ENCODE data around the gene ASB1.

Gene ASB1

DNA sequence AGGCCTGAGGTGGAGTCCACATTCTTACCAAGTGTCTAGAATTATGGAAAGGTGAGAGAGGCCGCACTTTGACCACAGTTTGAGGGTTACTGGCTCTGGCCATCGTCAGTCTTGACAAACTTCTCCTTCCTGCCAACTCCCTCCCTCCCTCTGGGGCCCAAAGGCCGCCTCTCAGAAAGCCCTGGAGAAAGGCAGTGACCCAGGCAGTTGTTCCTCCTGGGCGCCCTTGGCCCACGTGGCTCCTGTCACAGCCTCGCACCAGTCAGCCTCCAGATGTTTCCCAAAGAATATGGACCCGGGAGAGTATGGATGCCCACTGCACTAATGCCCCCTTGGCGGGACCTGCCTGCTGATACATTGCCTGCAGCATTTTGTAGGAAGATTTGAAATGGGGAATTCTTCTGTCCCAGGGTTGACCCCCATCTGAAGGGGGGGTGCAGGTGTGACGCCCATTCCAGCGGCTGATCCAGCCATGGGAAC lies 61.7 kb downstream of the ASB1 start:
- Mint-ChIP-seq H3K4me3 (no peak overlapping the region), H3K27ac (no peak overlapping the region), H3K9me3 (no peaks in the 10 kb centered on the region), H3K36me3 (no peaks in the 10 kb centered on the region), H3K4me1 (peaks cover 17% of the 10 kb centered on the region), H3K27me3 (peaks cover 6% of the 10 kb centered on the region)
- CTCF ChIA-PET: interaction anchor here (1.5 kb wide), 1 partner anchor 12 kb away, joined by 3 read pairs; no protein-coding TSS in a partner anchor
- DNase-seq: no peak

DNA sequence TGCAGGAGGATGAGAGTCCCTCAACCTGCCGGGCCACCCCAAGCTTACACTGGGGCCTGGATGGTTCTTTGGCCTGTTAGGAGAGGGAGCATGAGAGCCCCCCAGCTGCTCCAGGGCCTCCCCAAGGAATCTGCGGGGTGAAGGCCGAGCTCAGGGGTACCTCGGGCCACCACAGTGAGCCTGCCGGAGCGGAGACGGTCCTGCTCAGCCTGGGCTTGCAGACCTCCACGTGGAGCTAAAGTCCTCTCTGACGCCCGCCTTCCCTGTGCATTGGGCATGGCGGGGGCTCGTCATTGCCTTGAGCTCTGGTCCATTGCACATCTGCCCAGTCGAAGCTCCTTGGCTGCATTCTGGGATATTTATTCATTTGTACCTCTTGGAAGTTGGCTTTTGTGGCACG lies 62.7 kb downstream of the ASB1 start:
- peaks cover 27% of the 10 kb centered on the region for H3K4me1 Mint-ChIP-seq
- H3K36me3 Mint-ChIP-seq: no peaks in the 10 kb centered on the region
- H3K27ac Mint-ChIP-seq: no peak overlapping the region
- no peak overlapping the region for H3K4me3 Mint-ChIP-seq
- H3K27me3 Mint-ChIP-seq: peaks cover 6% of the 10 kb centered on the region
- no peak for DNase-seq
- CTCF ChIA-PET: interaction anchor here (1.5 to 1.7 kb wide), 2 partner anchors 11 to 23 kb away, joined by 3 to 4 read pairs; no protein-coding TSS in a partner anchor
- H3K9me3 Mint-ChIP-seq: no peaks in the 10 kb centered on the region

DNA sequence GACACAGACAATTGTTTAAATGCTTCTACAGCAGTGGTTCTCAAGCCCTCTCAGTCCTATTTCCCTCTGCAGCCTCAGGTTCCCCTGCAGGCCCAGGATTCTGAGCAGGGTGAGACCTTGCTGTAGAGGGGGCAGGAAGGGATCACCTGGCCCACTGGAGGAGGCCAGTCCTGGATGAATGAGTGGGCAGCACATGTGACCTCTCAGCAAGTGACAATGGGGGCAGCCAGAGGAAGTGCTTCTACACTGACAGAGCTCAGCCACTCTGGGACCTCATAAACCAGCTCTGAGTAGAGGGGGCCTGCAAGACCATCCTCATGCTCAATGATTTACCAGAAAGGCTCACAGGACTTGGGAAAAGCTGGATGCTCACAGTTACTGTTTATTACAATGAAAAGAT lies 63.2 kb downstream of the ASB1 start:
- H3K9me3 Mint-ChIP-seq: no peaks in the 10 kb centered on the region
- H3K27ac Mint-ChIP-seq: no peak overlapping the region
- H3K36me3 Mint-ChIP-seq: no peaks in the 10 kb centered on the region
- H3K4me1 Mint-ChIP-seq: peaks cover 32% of the 10 kb centered on the region
- no peak overlapping the region for H3K4me3 Mint-ChIP-seq
- no peak for DNase-seq
- CTCF ChIA-PET: interaction anchor here (1.5 to 1.7 kb wide), 2 partner anchors 11 to 23 kb away, joined by 3 to 4 read pairs; no protein-coding TSS in a partner anchor
- H3K27me3 Mint-ChIP-seq: peaks cover 6% of the 10 kb centered on the region

DNA sequence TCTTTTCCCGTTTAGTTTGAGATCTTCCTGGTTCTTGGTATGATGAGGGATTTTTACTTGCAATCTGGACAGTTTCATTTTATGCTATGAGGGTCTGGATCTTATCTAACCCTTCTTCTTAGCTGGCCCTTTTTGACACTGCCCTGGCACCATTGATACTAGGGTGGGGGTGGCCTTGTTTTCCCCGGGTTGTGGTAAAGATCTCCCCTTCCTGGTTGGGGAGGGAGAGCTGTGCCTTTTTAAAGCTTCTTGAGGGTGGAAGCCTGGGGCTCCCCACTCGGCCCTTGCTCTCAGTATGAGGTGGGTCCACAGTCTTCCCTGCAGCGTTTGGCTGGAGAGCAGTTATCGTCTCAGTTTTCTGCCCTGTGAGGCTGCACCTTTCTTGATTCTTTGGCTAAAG lies 66.1 kb downstream of the ASB1 start:
- Mint-ChIP-seq H3K27me3 (peaks cover 12% of the 10 kb centered on the region), H3K4me1 (peaks cover 39% of the 10 kb centered on the region), H3K4me3 (no peak overlapping the region), H3K36me3 (no peaks in the 10 kb centered on the region), H3K9me3 (no peaks in the 10 kb centered on the region), H3K27ac (peak overlapping the region; percentile 9)
- no peak for DNase-seq
- CTCF ChIA-PET: no interaction called here

DNA sequence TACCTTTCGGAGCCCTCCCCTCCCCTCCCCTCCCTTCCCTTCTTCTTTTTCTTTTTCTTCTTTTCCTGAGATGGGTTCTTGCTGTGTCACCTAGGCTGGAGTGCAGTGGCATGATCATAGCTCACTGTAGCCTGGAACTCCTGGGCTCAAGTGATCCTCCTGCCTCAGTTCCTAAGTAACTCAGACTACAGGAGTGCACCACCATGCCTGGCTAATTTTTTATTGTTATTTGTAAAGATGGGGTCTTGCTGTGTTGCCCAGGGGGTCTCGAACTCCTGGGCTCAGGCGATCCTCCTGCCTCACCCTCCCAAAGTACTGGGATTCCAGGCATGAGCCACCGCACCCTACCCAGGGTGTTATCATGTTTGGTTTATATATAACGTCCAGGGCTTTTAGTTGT lies 66.7 kb downstream of the ASB1 start:
- Mint-ChIP-seq H3K36me3 (no peaks in the 10 kb centered on the region), H3K9me3 (no peaks in the 10 kb centered on the region), H3K27me3 (peaks cover 12% of the 10 kb centered on the region), H3K27ac (peak overlapping the region; percentile 86), H3K4me1 (peaks cover 39% of the 10 kb centered on the region), H3K4me3 (no peak overlapping the region)
- no peak for DNase-seq
- CTCF ChIA-PET: interaction anchor here (1.4 kb wide), 2 partner anchors 123 to 136 kb away, joined by 3 to 4 read pairs; no protein-coding TSS in a partner anchor

DNA sequence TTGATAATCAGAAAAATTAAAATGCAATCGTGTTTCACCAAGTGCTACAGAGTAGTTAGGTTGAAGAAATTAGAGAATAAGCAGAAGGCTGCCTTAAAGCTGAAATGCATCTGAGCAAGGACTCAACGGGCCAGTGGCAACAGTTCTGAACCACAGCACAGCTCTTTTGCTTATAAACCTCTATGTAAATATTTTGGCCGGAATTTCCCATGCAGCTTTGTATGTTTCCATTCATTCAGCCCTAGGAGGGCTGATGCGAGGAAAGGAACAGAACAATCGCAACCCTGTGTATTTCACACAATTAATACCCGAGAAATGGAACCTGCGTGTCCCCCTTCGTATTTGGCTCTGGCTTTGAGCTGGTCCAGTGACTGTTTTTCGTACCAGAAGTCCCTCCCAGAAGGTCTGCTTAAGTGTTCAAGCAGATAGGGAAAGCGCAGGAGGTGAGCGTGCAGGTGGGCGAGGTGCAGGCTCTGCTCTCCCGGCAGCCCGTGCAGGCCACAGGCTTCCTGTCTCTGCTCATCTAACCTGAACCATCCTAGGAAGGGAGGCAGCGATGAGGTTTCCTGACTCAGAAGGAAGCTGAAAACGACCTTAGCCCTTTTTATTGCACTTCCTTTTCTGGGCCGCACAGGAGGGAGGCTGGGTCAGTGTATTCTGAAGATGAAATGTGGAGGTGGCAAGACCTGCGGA lies 67.3 kb downstream of the ASB1 start:
- peaks cover 39% of the 10 kb centered on the region for H3K4me1 Mint-ChIP-seq
- peaks cover 12% of the 10 kb centered on the region for H3K27me3 Mint-ChIP-seq
- H3K4me3 Mint-ChIP-seq: peak overlapping the region; percentile 40
- peak overlapping the region; percentile 86 for H3K27ac Mint-ChIP-seq
- CTCF ChIA-PET: interaction anchor here (1.4 kb wide), 2 partner anchors 123 to 137 kb away, joined by 3 to 4 read pairs; no protein-coding TSS in a partner anchor
- peak; percentile 65 for DNase-seq
- H3K36me3 Mint-ChIP-seq: no peaks in the 10 kb centered on the region
- no peaks in the 10 kb centered on the region for H3K9me3 Mint-ChIP-seq

GRCh38 chr2:238494573-238494961 lies 67.8 kb downstream of the ASB1 start:
- no peaks in the 10 kb centered on the region for H3K36me3 Mint-ChIP-seq
- peaks cover 12% of the 10 kb centered on the region for H3K27me3 Mint-ChIP-seq
- H3K4me3 Mint-ChIP-seq: peak overlapping the region; percentile 40
- no peak for DNase-seq
- peaks cover 39% of the 10 kb centered on the region for H3K4me1 Mint-ChIP-seq
- CTCF ChIA-PET: interaction anchor here (1.4 kb wide), 2 partner anchors 124 to 137 kb away, joined by 3 to 4 read pairs; no protein-coding TSS in a partner anchor
- no peaks in the 10 kb centered on the region for H3K9me3 Mint-ChIP-seq
- H3K27ac Mint-ChIP-seq: peak overlapping the region; percentile 86

GRCh38 chr2:238495422-238495821 lies 68.7 kb downstream of the ASB1 start:
- CTCF ChIA-PET: no interaction called here
- peak overlapping the region; percentile 71 for H3K27ac Mint-ChIP-seq
- H3K27me3 Mint-ChIP-seq: peaks cover 12% of the 10 kb centered on the region
- no peaks in the 10 kb centered on the region for H3K36me3 Mint-ChIP-seq
- peaks cover 39% of the 10 kb centered on the region for H3K4me1 Mint-ChIP-seq
- no peak for DNase-seq
- no peaks in the 10 kb centered on the region for H3K9me3 Mint-ChIP-seq
- H3K4me3 Mint-ChIP-seq: no peak overlapping the region

DNA sequence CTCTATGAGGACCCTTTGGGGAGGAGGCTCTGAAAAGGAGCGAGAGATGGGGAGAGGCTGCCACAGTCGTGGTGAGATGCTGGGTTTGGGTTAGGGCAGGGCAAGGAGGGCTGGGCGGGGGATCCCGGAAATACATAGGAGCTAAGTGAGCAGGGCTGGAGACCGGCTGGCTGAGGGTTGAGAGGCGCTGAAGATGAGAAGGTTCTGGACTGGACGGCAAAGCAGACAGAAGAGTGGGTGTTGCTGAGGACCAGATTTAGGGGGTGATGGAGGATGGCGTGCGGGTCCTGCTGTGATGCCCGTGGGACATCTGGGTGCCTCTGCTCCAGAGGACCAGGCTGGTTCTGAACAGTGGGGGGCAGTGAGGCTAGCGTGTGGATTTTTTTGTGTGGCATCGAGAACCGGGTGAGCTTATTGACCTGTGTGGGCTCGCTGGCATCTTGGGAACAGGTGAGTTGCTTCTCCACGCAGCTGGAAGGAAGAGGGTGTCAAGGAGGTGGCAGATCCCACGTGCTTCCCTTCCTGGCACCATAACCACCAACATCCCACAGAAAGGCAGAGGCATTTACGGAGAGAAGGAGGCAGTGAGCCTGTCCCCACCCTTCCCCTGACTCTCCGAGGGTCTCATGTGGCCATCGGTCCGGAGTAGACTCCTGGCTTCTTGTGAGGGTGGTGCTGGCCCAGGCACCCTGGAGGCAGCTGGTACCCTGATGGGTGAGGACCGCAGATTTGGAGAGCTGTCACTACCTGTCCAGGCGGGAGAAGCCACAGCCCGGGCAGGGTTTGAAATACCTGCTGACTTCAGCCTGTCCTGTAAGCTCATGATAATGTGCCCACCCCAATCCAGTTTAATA lies 70.3 kb downstream of the ASB1 start:
- DNase-seq: no peak
- peaks cover 36% of the 10 kb centered on the region for H3K4me1 Mint-ChIP-seq
- CTCF ChIA-PET: interaction anchor here (2.2 kb wide), 1 partner anchor 16 kb away, joined by 9 read pairs; no protein-coding TSS in a partner anchor
- H3K9me3 Mint-ChIP-seq: no peaks in the 10 kb centered on the region
- no peak overlapping the region for H3K27ac Mint-ChIP-seq
- no peak overlapping the region for H3K4me3 Mint-ChIP-seq
- H3K27me3 Mint-ChIP-seq: peaks cover 6% of the 10 kb centered on the region
- H3K36me3 Mint-ChIP-seq: no peaks in the 10 kb centered on the region

DNA sequence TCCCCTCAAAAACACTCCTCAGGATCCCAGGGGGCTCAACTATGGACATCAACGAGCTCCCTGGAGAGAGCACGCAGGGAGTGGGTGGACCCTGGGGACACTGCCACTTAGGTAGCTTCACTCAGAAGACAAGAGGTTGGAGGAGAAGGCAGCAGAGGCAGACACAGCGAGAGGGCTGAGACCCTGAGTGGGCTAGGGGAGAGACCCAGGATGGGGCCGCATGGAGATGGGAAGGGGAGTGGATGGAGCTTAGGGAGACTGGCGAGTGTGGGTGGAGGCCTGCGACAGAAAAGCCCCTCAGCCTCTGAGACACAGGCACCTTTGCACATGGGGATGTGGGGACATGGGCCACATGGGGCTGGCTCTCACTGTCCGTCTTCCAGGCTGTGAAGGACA lies 70.9 kb downstream of the ASB1 start:
- H3K4me3 Mint-ChIP-seq: no peak overlapping the region
- H3K27me3 Mint-ChIP-seq: peaks cover 6% of the 10 kb centered on the region
- H3K27ac Mint-ChIP-seq: peak overlapping the region; percentile 56
- peaks cover 30% of the 10 kb centered on the region for H3K4me1 Mint-ChIP-seq
- H3K9me3 Mint-ChIP-seq: no peaks in the 10 kb centered on the region
- CTCF ChIA-PET: interaction anchor here (2.2 kb wide), 1 partner anchor 15 kb away, joined by 9 read pairs; no protein-coding TSS in a partner anchor
- no peaks in the 10 kb centered on the region for H3K36me3 Mint-ChIP-seq
- DNase-seq: no peak

GRCh38 chr2:238498188-238498587 lies 71.5 kb downstream of the ASB1 start:
- CTCF ChIA-PET: interaction anchor here (2.2 kb wide), 1 partner anchor 15 kb away, joined by 9 read pairs; no protein-coding TSS in a partner anchor
- DNase-seq: no peak
- Mint-ChIP-seq H3K4me3 (no peak overlapping the region), H3K9me3 (no peaks in the 10 kb centered on the region), H3K27me3 (peaks cover 6% of the 10 kb centered on the region), H3K4me1 (peaks cover 24% of the 10 kb centered on the region), H3K36me3 (no peaks in the 10 kb centered on the region), H3K27ac (no peak overlapping the region)

GRCh38 chr2:238498691-238499295 lies 72.1 kb downstream of the ASB1 start:
- H3K4me3 Mint-ChIP-seq: no peak overlapping the region
- no peak for DNase-seq
- H3K27ac Mint-ChIP-seq: no peak overlapping the region
- H3K4me1 Mint-ChIP-seq: peaks cover 18% of the 10 kb centered on the region
- peaks cover 6% of the 10 kb centered on the region for H3K27me3 Mint-ChIP-seq
- H3K36me3 Mint-ChIP-seq: no peaks in the 10 kb centered on the region
- H3K9me3 Mint-ChIP-seq: no peaks in the 10 kb centered on the region
- CTCF ChIA-PET: interaction anchor here (0.7 to 2.2 kb wide), 2 partner anchors 14 to 128 kb away, joined by 3 to 9 read pairs; no protein-coding TSS in a partner anchor

GRCh38 chr2:238499731-238500580 lies 73.2 kb downstream of the ASB1 start:
- DNase-seq: no peak

More at GRCh38 chr2:238499731-238500580, 73.2 kb downstream of the ASB1 start:
- Mint-ChIP-seq H3K4me1 (peaks cover 7% of the 10 kb centered on the region), H3K27ac (no peak overlapping the region), H3K9me3 (no peaks in the 10 kb centered on the region), H3K36me3 (no peaks in the 10 kb centered on the region), H3K4me3 (no peak overlapping the region), H3K27me3 (peaks cover 6% of the 10 kb centered on the region)
- CTCF ChIA-PET: interaction anchor here (0.7 to 1.1 kb wide), 2 partner anchors 11 to 129 kb away, joined by 3 read pairs; no protein-coding TSS in a partner anchor

Data from activated naive CD4-positive, alpha-beta T cell treated with anti-CD3 and anti-CD28 coated beads, Interleukin-2, amount 10 ng/mL, durations not matched to agents 7 days and 5 days (primary cell).